NAMALWA (cell line): ENCODE measurements around the gene RPS14.

ENCODE experiments used
- DNase-seq: peaks from one replicate; pipeline ENCODE4 v3.0.0-alpha.2; 2015; ENCODE audit warnings: low spot score

Gene RPS14

GRCh38 chr5:150400316-150401075 is 49.0 kb downstream of the RPS14 start:
- peak; percentile 44 for DNase-seq

DNA sequence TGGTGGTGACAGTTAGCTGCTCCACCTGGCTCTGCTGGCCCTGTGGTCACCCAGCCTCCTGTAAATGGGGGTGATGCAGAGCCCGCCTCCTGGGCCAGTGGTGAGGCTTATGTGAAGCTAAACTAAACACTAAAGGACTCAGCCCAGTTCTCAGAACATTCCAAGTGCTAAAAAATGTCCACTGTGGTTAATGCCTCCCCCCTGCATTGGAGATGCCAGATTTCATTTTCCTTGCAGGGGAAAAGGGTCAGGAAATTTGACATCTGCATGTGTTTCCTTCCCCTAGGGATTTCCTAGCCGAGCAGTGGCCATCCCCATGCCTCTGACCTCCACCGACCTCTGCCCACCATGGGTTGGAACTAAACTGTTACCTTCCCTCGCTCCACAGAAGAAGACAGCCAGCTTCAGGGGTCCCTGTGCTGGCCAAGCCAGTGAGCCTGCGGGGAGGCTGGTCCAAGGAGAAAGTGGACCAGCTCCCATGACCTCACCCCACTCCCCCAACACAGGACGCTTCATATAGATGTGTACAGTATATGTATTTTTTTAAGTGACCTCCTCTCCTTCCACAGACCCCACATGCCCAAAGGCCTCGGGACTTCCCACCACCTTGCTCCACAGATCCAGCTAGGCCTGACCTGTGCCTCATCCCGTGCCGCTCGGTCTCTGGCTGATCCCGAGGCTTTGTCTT is 49.9 kb downstream of the RPS14 start:
- DNase-seq = peak; percentile 38

DNA sequence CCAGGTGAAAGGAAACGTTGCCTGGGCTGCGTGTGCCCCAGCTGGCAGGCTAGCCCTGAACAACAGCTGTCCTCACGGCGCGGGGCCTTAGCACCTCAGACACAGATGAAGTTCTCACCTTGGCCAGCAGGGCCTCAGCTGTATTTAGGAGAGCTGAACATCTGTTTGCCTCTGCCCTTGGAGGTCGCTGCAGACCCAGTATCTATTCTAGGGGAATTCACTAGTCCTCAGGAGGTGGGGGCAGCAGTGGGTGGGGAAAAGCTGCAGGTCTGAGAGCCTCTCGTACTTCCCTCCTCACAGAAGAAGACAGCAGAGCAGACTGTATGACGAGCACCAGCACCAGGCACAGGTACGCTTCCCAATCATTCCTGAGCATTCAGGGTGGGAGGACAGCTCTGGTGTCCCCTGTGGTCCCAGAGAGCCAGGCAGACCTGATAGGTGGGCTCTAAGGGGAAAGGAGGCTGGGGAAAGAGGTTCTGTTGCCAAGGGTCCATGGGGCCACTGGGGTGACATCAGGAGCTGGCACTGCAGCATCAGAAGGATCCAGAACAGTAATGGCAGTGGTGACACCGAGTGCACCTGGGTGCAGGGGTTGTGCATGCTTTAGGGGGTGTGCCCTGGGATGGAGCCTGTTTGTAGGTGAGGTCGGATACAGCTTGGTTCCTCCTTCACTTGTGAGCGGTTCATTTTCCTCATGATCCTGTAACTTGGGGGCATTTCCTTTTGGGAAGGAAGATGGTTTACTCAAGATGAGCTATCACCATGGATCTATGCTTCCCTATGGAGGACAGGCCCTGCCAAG is 50.6 kb downstream of the RPS14 start:
- peak; percentile 94 for DNase-seq

DNA sequence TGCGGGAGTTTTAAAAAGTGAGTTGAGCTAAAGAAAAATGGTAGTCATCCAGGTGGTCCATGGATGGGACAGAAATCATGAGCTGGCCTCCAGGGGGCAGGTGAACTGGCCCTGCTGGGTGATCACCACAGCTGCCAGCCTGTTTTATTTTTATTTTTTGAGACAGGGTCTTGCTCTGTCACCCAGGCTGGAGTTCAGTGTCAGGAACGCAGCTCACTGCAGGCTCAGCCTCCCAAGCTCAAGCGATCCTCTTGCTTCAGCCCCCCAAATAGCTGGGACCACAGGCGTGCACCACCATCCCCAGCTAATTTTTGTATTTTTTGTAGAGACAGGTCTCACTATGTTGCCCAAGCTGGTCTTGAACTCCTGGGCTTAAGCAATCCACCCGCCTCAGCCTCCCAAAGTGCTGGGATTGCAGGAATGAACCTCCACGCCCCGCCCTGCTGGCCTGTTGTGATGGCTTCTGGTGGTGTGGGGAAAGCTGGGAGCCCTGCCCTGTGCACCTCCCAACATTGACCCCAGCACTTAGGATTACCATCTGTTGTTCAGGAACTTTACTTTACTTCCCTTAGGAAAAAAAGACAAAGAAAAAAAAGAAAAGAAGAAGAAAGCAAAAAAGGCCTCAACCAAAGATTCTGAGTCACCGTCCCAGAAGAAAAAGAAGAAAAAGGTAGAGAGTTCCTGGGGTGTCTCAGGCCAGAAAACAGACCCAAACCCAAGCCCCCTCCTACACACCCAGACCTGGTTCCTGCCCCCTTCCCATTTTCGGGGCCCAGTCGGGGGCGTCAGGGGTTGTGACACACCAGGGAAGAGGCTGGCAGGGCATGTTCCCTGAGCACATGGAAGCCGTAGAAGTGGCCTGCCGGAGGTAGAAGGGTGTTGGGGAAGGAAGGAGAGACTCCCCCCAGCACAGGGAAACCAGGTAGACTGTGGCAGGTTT is 51.5 kb downstream of the RPS14 start:
- DNase-seq = peak; percentile 35

GRCh38 chr5:150397146-150397781 is 52.3 kb downstream of the RPS14 start:
- DNase-seq = no peak

GRCh38 chr5:150396267-150396666 is 53.3 kb downstream of the RPS14 start:
- DNase-seq = no peak

DNA sequence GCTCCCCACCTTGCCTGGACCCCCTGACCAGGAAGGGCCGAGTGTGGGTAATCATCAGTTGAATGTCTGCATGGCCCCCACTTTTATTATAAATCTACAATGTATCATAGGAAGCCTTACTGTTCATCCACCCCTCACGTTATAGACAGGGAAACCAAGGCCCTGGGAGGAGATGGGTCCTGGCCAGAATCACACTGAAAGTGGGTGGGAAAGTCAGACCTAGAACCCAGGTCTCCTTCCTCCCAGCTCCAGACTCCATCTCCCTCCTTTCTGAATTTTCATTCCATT is 53.9 kb downstream of the RPS14 start:
- no peak for DNase-seq

GRCh38 chr5:150394912-150395687 is 54.4 kb downstream of the RPS14 start:
- DNase-seq = no peak

DNA sequence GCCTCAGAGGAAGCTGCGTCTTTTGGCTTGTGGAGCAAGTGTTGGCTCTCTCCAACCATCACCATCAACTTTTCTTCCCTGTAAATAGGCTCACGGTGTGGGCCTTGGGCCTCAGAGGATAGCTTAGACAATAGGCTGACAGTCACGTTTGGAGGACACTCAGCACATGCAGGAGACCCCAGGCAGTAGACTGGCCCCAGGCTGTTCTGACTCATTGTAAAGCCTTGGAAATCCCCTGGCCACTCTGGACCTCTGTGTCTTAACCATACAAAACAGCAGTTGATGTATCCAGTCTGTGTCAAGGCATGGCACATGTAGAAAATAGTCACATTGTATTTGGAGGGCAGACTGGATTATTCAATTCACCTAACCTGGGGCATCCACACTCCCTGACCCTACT is 55.4 kb downstream of the RPS14 start:
- no peak for DNase-seq

- DNase-seq = no peak
These were observed 56.4 kb downstream of the RPS14 start for GRCh38 chr5:150393096-150393645.

GRCh38 chr5:150392680-150393079 is 56.9 kb downstream of the RPS14 start:
- no peak for DNase-seq
